HL-60 (cell line): ENCODE data around the gene EPB41.

Experiments
- DNase-seq, 2 experiments: peaks; one replicate each; pipeline ENCODE4 v3.0.0-alpha.2; 2010 to 2020; ENCODE audit warnings: low read depth in 1 of 2, low spot score in 1 of 2
- H3K27ac ChIP-seq: fragments of 250-450 bp; sonication (Bioruptor Pico); replicated peaks from 2 replicates; pipeline ENCODE4 v1.5.1; 2020; ENCODE audit warnings: mild to moderate bottlenecking, moderate library complexity
- H3K27me3 ChIP-seq: fragments of 250-450 bp; sonication (Bioruptor Pico); 2 replicates; pipeline ENCODE4 v1.5.1; 2021; ENCODE audit warnings: mild to moderate bottlenecking, moderate library complexity; ENCODE audit not compliant: insufficient read depth, poor library complexity, severe bottlenecking
- H3K4me3 ChIP-seq: replicated peaks from 2 replicates; pipeline ENCODE4 v1.5.1; 2011; ENCODE audit warnings: mild to moderate bottlenecking, control low read depth, low read length; ENCODE audit not compliant: insufficient read depth
- CTCF ChIP-seq: IDR thresholded peaks from one replicate; pipeline ENCODE4 v1.5.1; 2011; ENCODE audit warnings: low read length, control low read depth, inconsistent platforms; ENCODE audit not compliant: insufficient read depth
- GABPA ChIP-seq: IDR thresholded peaks from 2 replicates; pipeline ENCODE4 v1.6.1; 2012; ENCODE audit warnings: low read depth
- POLR2AphosphoS5 ChIP-seq: IDR thresholded peaks from 2 replicates; pipeline ENCODE4 v1.6.1; 2012; ENCODE audit warnings: low read depth
- REST ChIP-seq: IDR thresholded peaks from 2 replicates; pipeline ENCODE4 v1.6.1; 2012; ENCODE audit warnings: low read depth; ENCODE audit not compliant: insufficient replicate concordance
- SPI1 ChIP-seq: IDR thresholded peaks from 2 replicates; pipeline ENCODE4 v1.6.1; 2012; ENCODE audit warnings: low read depth, mild to moderate bottlenecking, borderline replicate concordance

The EPB41 gene

GRCh38 chr1:29114654-29115053 lies 200.3 kb downstream of the EPB41 start:
- no peak for DNase-seq
- no peak for TF ChIP-seq GABPA
- TF ChIP-seq CTCF: no peak
- no peak for TF ChIP-seq POLR2AphosphoS5
- no peak for TF ChIP-seq REST
- Histone ChIP-seq H3K4me3 (no peak overlapping the region), H3K27ac (no peak overlapping the region), H3K27me3 (no peaks in the 10 kb centered on the region)

DNA sequence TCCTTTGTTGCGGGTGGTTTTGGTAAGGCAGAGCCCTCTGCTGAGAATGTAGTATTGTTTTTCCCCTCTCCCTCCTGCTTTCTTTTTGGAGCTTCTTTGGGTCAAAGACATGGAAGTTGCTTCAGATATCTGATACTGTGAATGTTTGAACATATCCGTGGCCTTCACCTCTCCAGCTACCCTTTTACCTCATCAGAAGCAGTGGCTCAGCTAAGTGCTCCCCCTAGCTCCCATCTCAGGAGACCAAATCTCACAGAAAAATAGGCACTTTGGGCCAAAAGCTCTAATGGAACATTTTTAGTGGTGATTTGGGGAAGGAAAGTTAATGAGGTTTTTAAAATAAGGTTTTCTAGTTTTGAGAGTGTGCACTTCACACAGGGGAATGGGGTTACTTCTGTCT lies 203.0 kb downstream of the EPB41 start:
- no peak for DNase-seq
- H3K4me3 ChIP-seq: no peak overlapping the region
- H3K27ac ChIP-seq: no peak overlapping the region
- no peak for TF ChIP-seq GABPA
- TF ChIP-seq REST: no peak
- no peak for TF ChIP-seq SPI1
- TF ChIP-seq POLR2AphosphoS5: no peak
- no peak for TF ChIP-seq CTCF
- H3K27me3 ChIP-seq: peaks cover 12% of the 10 kb centered on the region

GRCh38 chr1:29119121-29119929 lies 205.0 kb downstream of the EPB41 start:
- Histone ChIP-seq H3K27ac (no peak overlapping the region), H3K4me3 (no peak overlapping the region), H3K27me3 (peaks cover 28% of the 10 kb centered on the region)
- TF ChIP-seq REST (no peak), GABPA (no peak), POLR2AphosphoS5 (no peak), SPI1 (no peak), CTCF (no peak)
- no peak for DNase-seq
